SIG-M5 treated with dmso at 0.1 percent for 504 hours (cell line): Measurements from ENCODE around the gene PPP2R5C.

Experiments used
- DNase-seq: peaks from one replicate; lab custom pipeline; 2025; ENCODE audit not compliant: unreplicated experiment; lab: John Stamatoyannopoulos, UW

PPP2R5C gene

DNA sequence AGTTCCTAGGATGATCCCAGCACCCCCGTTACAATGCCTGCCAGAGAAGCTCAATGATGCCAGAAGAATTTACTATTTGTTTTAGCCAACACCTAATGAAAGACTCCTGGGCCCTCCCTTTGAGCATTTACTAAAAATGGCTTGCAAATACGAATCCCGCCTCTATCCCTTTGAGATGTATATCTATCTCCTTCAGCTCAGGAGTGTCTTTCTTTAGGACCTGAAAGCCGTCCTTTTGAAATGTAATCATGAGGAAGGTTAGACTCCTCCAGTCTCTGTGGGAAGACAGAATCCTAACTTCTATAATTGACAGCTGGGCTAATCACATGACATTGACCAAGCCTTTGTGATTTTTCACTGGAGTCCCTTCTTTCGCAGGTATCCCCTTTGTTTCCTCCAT is 183.7 kb downstream of the PPP2R5C start:
- no peak for DNase-seq

GRCh38 chr14:101947577-101947903 is 186.0 kb downstream of the PPP2R5C start:
- DNase-seq, result no peak

DNA sequence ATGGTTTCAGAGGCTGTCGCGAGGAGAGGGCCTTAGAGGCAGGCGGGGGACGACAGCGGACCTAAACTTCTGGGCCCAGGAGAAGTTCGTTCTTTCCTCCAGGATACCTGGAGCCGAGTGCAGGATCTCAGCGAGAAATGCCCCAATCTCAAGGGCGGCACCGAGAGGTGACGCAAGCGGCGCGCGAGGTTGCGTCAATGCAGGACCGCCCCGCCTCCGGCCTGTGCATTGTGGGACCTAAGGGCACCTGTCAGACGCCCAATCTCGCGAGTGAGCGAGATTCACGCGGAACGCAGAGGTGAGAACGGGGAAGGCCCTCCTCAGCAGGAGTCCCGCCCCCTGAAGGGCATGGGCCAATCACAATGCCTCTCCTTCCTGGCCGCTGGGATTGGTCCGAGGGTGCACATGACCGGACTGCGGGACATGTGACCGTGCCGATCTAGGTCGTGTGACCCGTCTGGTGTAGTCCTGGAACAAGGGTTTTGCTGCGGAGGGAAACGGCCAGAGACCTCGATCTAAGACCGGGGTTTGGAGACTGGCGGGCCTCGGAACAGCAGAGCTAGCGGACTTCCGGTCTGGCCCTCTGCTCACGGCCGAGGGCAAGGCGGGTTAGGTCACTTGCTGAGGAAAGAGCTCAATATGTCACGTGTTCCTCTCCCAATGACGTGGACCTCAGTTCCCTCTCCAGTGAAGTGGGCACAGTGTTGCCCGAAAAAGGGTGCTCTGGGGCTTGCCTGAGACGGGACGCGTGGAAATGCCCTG is 186.6 kb downstream of the PPP2R5C start:
- DNase-seq, result peak; percentile 99

DNA sequence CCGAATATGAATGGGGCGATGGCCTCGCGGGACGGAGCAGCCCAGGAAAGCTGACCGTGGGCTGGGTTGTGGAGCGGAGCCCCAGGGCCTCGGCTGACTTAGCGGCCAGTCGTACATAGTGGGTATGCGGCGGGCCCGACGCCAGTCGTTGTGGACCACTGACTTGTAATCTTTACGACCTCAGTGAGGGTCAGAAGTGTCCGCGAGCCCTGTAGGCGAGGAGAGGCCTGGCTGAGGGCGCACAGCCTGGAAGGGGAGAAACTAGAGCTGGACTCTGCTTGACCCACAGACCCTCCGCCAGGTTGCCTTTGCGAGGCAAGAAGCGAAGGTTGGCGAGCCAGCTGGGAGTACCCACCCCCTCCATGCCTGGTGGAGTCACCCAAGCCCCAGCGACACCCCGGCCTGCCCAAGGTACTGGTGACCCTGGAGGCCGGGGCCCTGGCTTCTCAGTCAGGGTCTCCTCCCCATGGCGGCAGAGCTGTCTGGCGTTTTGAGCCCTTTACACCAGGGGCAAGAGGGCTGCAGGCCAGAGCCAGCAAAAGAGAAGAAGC is 187.2 kb downstream of the PPP2R5C start:
- DNase-seq, result no peak

GRCh38 chr14:101950100-101950499 is 188.6 kb downstream of the PPP2R5C start:
- DNase-seq, result no peak

DNA sequence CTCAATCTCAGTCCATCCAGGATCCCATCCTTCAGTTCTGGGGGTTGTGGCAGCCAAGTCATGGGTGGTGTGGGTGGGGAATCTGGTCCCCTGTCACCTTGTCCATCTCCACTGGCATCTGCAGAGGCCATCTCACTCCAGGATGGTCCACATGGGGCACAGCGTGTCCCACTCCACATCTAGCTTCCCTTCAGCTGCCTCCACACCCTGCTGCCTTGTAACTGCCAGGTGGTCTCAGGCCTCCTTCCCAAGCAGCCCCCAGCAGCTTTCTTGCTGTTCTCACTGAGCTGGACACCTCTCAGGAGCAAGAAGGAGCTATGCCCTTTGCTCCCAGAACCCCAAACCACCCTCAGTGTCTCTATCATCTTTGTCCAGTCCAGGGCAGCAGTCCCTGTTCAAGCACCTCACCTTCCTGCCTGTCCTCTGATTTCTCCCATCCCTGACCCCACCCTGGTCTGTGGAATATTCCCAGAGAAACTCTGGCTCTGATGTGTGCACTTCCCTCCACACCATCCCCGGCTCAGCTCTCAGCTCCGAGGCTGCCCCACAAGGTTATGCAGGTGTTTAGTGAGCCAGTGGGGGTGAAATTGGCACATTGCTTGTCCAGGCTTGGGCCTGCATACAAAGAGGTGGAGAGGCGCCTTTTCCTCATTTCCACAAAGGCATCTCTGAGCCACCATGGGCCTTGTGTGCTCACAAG is 189.2 kb downstream of the PPP2R5C start:
- DNase-seq, result no peak

DNA sequence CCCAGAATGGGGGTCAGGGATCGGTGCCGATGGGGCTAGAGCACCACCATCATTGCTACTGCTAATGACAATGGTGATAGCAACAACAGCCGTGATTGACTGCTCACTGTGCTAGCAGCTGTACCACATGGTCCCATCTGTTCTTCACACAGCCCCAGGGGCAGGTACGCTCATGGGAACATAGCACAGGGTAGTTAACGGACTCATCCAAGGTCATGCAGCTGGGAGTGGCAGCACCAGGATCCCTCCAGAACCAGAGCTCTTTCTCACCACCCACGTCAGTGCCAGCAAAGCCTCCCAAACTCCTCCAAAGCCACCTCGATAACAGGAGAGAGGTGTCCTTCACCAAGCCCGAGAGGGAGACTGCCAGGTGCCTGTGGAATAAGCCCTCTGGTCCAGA is 191.6 kb downstream of the PPP2R5C start:
- no peak for DNase-seq

- no peak for DNase-seq
Measured at GRCh38 chr14:101954501-101954900, 193.0 kb downstream of the PPP2R5C start.

DNA sequence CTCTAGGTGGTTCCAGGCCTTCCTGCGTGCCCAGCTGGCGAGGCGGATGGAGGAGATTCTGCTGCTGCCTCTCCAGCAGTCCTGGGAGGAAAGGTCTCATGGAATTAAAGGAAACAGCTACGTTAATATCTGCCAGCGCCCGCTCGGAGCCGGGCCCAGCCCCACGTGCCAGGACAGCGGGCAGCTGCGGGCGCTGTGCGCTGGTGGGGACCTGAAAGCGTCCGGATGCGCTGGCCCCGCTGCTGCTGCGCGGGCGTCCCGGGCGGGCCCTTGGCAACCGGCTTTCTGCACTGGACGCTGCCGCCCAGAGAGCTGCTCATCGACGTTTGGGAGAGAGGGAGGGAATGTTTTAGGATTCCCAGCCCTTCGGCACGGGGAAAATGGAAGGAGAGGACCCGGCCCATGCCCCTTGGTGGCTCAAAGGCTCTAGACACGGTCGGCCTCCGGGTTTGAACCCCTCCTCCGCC is 194.2 kb downstream of the PPP2R5C start:
- no peak for DNase-seq

DNA sequence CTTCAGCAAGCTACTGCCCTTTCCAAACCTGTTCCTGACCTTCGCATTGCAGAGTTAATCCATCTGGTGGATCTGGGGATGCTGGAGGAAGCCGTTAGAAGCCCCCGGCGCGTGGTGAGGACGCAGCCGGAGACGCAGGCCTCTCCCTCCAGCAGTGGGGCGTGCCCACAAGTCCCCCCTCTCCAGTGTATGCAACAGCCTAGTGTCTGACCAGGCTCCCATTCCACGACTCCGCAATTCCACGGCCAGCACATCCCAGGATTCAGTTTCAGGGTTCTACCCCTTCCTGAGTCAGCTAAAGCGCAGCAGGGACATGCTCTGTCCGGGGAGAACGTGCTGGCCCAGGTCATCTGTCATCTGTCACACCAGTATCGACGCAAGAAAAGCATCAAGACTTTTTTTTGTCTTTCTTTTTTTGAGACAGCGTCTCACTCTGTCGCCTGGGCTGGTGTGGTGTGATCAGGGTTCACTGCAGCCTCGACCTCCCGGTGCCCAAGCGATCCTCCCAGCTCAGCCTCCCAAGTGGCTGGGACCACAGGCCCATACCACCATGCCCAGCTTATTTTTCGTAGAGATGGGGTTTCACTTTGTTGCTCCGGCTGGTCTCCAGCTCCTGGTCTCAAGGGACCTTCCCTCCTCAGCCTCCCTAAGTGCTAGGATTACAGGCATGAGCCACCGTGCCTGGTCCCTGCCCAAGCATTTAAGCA is 194.8 kb downstream of the PPP2R5C start:
- DNase-seq, result no peak

DNA sequence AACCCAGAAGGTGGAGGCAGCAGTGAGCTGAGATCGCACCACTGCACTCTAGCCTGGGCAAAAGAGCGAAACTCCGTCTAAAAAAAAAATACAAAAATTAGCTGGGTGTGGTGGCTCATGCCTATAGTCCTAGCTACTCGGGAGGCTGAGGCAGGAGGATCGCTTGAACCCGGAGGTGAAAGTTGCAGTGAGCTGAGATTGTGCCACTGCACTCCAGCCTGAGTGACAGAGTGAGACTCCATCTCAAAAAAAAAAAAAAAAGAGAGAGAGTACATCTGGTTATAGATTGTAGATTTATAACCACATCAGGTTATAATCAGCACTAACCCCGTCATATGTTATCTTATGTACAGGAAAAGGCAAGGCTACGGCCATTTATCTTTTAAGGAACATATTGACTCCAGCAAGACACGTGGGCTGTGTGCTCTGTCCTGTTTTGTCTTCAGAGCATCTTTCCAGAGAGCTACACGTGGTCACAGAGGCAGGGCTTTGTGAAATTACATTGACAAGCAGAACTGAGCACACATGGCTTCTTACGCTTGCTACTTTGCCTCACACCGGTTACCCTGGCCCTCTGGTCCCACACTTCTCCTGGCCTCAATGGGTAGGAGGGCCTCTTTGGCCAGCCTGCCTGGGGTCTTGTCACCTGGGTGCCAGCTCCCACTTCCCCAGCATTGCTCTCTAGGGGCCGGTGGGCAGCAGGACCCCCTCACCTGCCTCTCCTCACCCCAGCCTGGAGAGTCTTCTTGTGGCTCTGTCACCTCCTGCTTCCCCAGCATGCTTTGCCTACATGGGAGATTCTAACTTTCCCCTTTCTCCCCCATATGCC is 196.1 kb downstream of the PPP2R5C start:
- DNase-seq, result no peak

DNA sequence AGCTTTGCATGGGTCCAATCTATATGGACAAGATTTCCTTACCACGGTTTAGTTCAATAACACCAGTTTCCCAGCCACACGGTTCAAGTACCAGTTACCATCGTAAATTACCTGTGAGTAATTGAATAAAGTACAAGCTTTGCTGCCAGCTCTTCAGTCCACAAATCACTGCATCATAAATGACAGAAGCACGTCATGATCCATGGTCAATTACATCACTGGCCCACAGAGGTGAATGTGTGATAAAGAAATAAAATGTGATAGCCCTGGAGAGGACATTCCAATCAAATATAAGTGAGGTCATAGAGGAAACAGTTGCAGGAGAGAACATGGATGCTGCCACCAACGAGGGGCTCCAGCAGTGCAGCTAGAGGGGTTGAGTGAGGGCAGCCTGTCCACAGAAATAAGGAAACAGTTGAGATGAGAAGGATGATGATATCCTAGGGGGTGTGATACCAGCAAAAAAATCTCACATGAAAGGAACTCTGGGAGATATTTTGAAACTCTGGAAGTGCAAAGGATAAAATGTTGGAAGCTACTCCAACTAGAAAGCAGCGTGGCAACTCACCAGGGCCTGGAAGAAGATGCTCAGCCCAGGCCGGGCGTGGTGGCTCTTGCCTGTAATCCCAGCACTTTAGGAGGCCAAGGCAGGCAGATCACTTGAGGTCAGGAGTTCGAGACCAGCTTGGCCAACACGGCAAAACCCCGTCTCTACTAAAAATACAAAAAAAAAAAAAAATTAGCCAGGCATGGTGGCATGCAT is 197.1 kb downstream of the PPP2R5C start:
- no peak for DNase-seq

GRCh38 chr14:101959277-101959676 is 197.8 kb downstream of the PPP2R5C start:
- DNase-seq, result peak; percentile 15

GRCh38 chr14:101960225-101960624 is 198.7 kb downstream of the PPP2R5C start:
- no peak for DNase-seq

DNA sequence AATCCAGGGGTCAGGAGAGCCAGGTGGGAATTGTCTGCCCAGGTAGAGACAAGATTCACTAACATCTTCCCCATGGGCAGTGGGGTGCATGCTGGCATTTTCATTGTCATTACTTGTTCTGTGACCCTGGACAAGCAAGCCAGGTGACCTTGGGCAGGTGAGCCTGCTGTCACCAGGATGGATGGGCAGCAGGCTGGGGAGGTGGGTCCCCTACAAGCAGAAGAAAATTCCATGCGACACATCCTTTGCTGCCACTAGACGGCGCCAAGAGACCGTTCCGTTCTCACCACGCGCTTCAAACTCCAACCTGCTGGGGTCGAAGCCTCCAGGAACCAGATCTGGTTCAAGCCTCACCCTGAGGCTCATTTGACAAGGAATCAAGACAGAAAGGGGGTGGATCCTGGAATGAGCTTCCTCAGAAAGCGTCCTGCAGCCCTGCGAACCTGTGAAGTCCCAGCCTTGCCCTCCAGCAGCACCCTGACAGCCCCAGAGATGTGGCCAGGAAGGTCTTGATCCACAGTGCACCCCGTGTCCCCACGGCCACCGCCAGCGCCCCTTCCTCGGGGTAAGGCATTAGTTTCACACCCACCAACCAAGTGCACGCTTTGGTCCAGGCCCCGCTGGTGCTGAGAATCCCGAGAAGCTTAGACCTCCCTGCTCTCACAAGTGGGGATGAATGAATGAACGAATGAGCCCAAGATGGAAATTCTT is 199.7 kb downstream of the PPP2R5C start:
- peak; percentile 77 for DNase-seq

DNA sequence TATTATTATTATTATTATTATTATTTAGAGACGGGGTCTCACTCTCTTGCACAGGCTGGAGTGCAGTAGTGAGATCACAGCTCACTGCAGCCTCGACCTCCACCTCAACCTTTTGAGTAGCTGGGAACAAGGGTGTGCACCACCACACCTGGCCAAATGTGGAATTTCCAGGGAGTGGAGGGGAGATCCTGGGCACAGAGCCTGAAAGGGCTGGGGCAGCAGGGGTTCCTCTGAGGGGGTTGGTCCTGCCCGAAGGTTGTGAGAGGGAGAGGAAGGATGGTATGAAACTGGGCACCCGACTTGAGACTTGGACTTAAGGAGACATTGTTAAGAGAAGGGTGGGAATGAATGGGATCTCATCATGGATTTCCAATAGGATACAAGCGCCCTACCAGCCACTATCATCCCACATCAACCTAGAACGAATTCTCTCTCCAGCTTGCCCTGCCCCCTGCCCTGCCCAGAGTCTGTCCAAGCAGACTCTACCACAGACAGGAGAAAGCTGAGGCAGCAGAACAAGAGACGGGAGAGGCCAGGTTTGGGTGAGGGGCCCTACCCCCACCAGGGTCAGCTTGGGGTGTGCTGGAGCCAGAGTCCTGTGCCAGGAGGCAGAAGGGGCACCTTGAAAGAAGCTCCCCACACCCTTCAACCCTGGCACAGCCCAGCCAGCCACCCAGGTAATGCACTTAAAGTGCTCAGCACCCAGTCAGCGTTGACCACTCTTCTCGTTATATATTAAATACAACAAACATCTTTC is 200.4 kb downstream of the PPP2R5C start:
- DNase-seq, result no peak

DNA sequence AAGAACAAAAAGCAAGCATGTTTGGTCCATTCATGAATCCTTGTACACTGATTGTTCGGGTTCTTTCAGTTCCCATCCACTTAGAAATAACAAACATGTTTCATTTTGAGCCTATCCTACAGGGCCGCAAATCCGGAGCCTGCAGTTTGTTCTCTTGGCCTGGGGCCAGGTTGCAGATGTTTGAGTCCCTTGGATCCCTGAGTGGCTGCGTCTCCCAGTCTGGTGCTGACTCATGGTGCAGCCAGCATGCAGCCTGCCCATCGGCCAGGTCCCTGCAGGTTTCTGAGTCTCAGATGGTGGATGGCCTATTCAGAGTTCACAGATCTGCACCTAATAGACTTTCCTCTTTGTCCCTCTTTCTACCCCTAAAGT is 201.0 kb downstream of the PPP2R5C start:
- no peak for DNase-seq

DNA sequence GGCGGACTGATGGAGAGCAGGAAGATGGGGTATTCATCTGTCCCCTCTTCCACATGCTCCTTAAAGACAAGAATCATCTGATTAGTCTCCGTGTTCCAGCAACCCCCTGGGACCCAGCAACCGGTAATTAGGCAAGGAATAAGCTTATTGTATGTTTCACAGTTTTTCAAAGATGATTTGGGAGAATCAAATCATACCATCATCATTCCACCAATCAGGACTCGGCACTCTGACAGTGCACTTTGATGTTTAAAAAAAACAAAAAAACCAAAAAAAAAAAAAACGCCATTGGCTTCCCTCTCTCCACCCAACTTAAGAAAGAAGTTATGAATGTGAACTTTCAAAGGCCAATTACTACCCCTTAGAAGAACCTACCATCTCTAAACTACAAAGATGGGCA is 201.5 kb downstream of the PPP2R5C start:
- DNase-seq, result no peak
